ENCODE data around the gene SLC29A1. TPM values are rescaled to one million over a fixed set of nuclear protein-coding genes. Genes with fewer than 3 reads are reported as not detected.
"Not testable (repeated sequence)": the region's sequence is repeated elsewhere in the genome, so short reads cannot be mapped to it uniquely, and the experiment has no call there.

The SLC29A1 gene
- total RNA-seq, 1 experiment from 2014 or later, result 54.7 TPM

DNA sequence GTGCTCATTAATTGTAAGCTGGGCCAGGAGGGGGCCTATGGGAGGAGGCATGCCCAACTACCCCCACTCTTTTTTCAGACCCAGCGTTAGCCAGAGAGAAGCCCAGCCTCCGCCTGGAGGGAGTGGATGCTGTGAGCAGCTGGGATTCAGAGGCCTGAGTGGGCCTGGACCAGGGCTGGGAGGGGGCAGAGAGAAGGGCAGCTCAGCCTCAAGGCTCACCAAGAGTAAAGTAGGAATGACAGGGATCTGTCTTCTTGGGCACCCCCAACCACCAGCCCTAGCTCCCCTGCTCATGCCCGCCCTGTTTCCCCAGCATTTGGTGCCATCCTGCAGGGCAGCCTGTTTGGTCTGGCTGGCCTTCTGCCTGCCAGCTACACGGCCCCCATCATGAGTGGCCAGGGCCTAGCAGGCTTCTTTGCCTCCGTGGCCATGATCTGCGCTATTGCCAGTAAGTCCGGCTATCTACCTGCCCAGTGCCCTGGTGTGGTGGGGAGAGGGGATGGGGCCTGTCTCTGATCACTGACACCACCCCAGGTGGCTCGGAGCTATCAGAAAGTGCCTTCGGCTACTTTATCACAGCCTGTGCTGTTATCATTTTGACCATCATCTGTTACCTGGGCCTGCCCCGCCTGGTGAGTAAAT is 6.8 kb downstream of the SLC29A1 start:
- TF ChIP-seq CTCF (conservative IDR thresholded peaks at IDR 0.05; ENCODE audit: low read depth, low read length) (no peak), EZH2 (IDR thresholded peaks at IDR 0.05; ENCODE audit: low read length, unreplicated experiment) (no peak), EZH2phosphoT487 (IDR thresholded peaks at IDR 0.05; ENCODE audit: borderline replicate concordance, low read length) (no peak)
- Histone ChIP-seq H3K4me2 (ENCODE audit: low read length) (no peak overlapping the region), H3K9ac (ENCODE audit: low read length) (no peak overlapping the region), H3K27ac (ENCODE audit: low read length) (no peak overlapping the region), H3K27me3 (ENCODE audit: low read length) (no peaks in the 10 kb centered on the region), H3F3A (ENCODE audit: low read length, unreplicated experiment) (no peaks in the 10 kb centered on the region), H3K9me2 (replicated peaks; ENCODE audit: low read length) (no peaks in the 10 kb centered on the region), H2AFZ (ENCODE audit: low read length) (no peak overlapping the region), H3K4me1 (ENCODE audit: insufficient read depth, low read length) (peaks cover 13% of the 10 kb centered on the region; the same call in 1 of the 2 replicates), H3K79me2 (ENCODE audit: low read length) (peaks cover 19% of the 10 kb centered on the region), H3K36me3 (ENCODE audit: low read depth, low read length) (peaks cover 14% of the 10 kb centered on the region), H3K9me3 (ENCODE audit: low read length) (no peaks in the 10 kb centered on the region), H3K4me3 (ENCODE audit: low read length) (no peak overlapping the region), H4K20me1 (ENCODE audit: low read length) (no peaks in the 10 kb centered on the region)
- POLR2A ChIA-PET (ENCODE audit: unreplicated experiment), result no interaction called here
- intact Hi-C loops (cut with micrococcal nuclease), result no loop called here
- no peak for DNase-seq
- no peak for ATAC-seq
- no TSS peak for BruUV-seq (replicated peaks)
- CTCF ChIA-PET, result no interaction called here

DNA sequence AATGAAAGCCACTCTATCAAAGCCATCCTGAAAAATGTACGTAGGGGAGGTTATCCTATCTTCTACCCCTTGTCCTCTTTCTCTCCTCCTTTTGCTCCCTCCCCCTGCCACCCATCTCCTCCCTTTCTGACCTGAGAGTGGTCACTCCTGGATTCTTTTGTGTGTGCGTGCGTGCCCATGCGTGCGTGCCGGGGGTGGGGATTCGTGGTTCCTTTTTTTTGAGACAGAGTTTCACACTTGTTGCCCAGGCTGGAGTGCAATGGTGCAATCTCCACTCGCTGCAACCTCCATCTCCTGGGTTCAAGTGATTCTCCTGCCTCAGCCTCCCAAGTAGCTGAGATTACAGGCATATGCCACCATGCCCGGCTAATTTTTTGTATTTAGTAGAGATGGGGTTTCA is 8.0 kb downstream of the SLC29A1 start:
- H3K27ac ChIP-seq (ENCODE audit: low read length); CTCF ChIA-PET; H3K9me2 ChIP-seq (replicated peaks; ENCODE audit: low read length); H3K9me3 ChIP-seq (ENCODE audit: low read length); DNase-seq; H3K27me3 ChIP-seq (ENCODE audit: low read length); H4K20me1 ChIP-seq (ENCODE audit: low read length); H3K9ac ChIP-seq (ENCODE audit: low read length); BruUV-seq (replicated peaks); H3F3A ChIP-seq (ENCODE audit: low read length, unreplicated experiment); H3K4me2 ChIP-seq (ENCODE audit: low read length); H2AFZ ChIP-seq (ENCODE audit: low read length); POLR2A ChIA-PET (ENCODE audit: unreplicated experiment); H3K79me2 ChIP-seq (ENCODE audit: low read length); intact Hi-C loops (cut with micrococcal nuclease); H3K4me3 ChIP-seq (ENCODE audit: low read length); ATAC-seq: not testable (repeated sequence)
- H3K4me1 ChIP-seq (ENCODE audit: insufficient read depth, low read length), result peaks cover 13% of the 10 kb centered on the region
- peaks cover 17% of the 10 kb centered on the region for H3K36me3 ChIP-seq (ENCODE audit: low read depth, low read length)

DNA sequence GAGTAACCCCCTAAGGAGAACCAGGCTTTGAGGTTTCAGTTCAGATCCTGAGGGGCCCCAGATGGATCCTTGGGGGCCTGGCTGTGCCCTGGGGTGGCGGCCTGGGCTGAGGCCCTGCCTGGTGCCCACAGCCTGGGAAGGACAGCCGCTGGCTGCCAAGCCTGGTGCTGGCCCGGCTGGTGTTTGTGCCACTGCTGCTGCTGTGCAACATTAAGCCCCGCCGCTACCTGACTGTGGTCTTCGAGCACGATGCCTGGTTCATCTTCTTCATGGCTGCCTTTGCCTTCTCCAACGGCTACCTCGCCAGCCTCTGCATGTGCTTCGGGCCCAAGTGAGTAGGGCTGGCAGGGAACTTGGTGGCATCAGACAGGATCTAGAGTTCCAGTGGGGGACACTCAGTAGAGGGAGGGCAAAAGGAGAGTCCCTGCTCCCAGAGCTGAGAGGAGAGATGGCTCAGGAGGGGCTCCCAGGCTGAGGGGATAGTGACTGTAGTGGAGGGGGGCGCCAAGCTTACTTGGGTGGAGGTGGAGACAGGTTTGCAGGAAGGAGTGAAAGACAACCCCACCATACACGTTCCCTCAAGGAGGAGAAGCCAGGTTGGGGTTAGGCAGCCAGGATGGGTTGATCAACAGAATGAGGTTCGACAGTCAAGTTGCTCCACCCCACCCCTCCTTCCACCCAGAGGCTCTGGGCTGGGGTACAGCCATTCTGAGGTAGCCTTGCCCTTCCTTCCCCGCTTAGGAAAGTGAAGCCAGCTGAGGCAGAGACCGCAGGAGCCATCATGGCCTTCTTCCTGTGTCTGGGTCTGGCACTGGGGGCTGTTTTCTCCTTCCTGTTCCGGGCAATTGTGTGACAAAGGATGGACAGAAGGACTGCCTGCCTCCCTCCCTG is 9.5 kb downstream of the SLC29A1 start:
- no peak for ATAC-seq
- H3K27ac ChIP-seq (ENCODE audit: low read length), result no peak overlapping the region
- no peak overlapping the region for H3K9ac ChIP-seq (ENCODE audit: low read length)
- POLR2A ChIA-PET (ENCODE audit: unreplicated experiment), result no interaction called here
- H3K36me3 ChIP-seq (ENCODE audit: low read depth, low read length), result peaks cover 17% of the 10 kb centered on the region
- CTCF ChIA-PET, result no interaction called here
- H3K9me3 ChIP-seq (ENCODE audit: low read length), result no peaks in the 10 kb centered on the region
- TF ChIP-seq EZH2 (IDR thresholded peaks at IDR 0.05; ENCODE audit: low read length, unreplicated experiment), result no peak
- no peak for TF ChIP-seq CTCF (conservative IDR thresholded peaks at IDR 0.05; ENCODE audit: low read depth, low read length)
- no peak for TF ChIP-seq EZH2phosphoT487 (IDR thresholded peaks at IDR 0.05; ENCODE audit: borderline replicate concordance, low read length)
- no TSS peak for BruUV-seq (replicated peaks)
- no peak overlapping the region for H3K4me2 ChIP-seq (ENCODE audit: low read length)
- no peak overlapping the region for H3K4me3 ChIP-seq (ENCODE audit: low read length)
- no peaks in the 10 kb centered on the region for H4K20me1 ChIP-seq (ENCODE audit: low read length)
- H3F3A ChIP-seq (ENCODE audit: low read length, unreplicated experiment), result no peaks in the 10 kb centered on the region
- H2AFZ ChIP-seq (ENCODE audit: low read length), result no peak overlapping the region
- H3K27me3 ChIP-seq (ENCODE audit: low read length), result no peaks in the 10 kb centered on the region
- intact Hi-C loops (cut with micrococcal nuclease), result no loop called here
- no peaks in the 10 kb centered on the region for H3K79me2 ChIP-seq (ENCODE audit: low read length)
- peaks cover 24% of the 10 kb centered on the region for H3K4me1 ChIP-seq (ENCODE audit: insufficient read depth, low read length)
- no peaks in the 10 kb centered on the region for H3K9me2 ChIP-seq (replicated peaks; ENCODE audit: low read length)
- DNase-seq, result no peak
